CD4-positive, alpha-beta T cell treated with Interleukin-17A for 4 hours (primary cell): ENCODE results near the gene EPHA2.

ENCODE experiments used
- DNase-seq: peaks from one replicate; pipeline ENCODE4 v3.0.0-alpha.2; 2020; ENCODE audit warnings: mixed read lengths

The EPHA2 gene

GRCh38 chr1:16149146-16149545 is 6.7 kb downstream of the EPHA2 start:
- no peak for DNase-seq

GRCh38 chr1:16148329-16149092 is 7.4 kb downstream of the EPHA2 start:
- no peak for DNase-seq

GRCh38 chr1:16147156-16147926 is 8.5 kb downstream of the EPHA2 start:
- DNase-seq, result no peak

GRCh38 chr1:16146279-16147155 is 9.4 kb downstream of the EPHA2 start:
- no peak for DNase-seq

- no peak for DNase-seq
These were observed 10.1 kb downstream of the EPHA2 start for GRCh38 chr1:16145662-16146278.

GRCh38 chr1:16145030-16145661 is 10.7 kb downstream of the EPHA2 start:
- no peak for DNase-seq

GRCh38 chr1:16144325-16145029 is 11.4 kb downstream of the EPHA2 start:
- DNase-seq, result no peak

- DNase-seq, result no peak
These were observed 12.1 kb downstream of the EPHA2 start for GRCh38 chr1:16143566-16144324.

- DNase-seq, result no peak
These were observed 12.8 kb downstream of the EPHA2 start for GRCh38 chr1:16143005-16143565.

- DNase-seq, result no peak
These were observed 13.4 kb downstream of the EPHA2 start for GRCh38 chr1:16142383-16142995.

- no peak for DNase-seq
These were observed 14.1 kb downstream of the EPHA2 start for GRCh38 chr1:16141573-16142336.

GRCh38 chr1:16140068-16140596 is 15.7 kb downstream of the EPHA2 start:
- DNase-seq, result no peak

GRCh38 chr1:16139473-16139962 is 16.4 kb downstream of the EPHA2 start:
- DNase-seq, result no peak

- no peak for DNase-seq
These were observed 17.1 kb downstream of the EPHA2 start for GRCh38 chr1:16138772-16139221.

GRCh38 chr1:16137890-16138467 is 17.9 kb downstream of the EPHA2 start:
- DNase-seq, result no peak

- DNase-seq, result no peak
These were observed 20.4 kb downstream of the EPHA2 start for GRCh38 chr1:16135501-16135900.

GRCh38 chr1:16134906-16135305 is 21.0 kb downstream of the EPHA2 start:
- no peak for DNase-seq
